HCT116 (cell line): ENCODE data around the gene DCAF11. TPM values are rescaled to one million over a fixed set of nuclear protein-coding genes. Genes with fewer than 3 reads are reported as not detected.

Source experiments
- ATAC-seq: fragments of 200-7000 bp; cut with Tn5 transposase; 2 replicates; pipeline ENCODE4 v1.9.1; 2020; ENCODE audit warnings: mild to moderate bottlenecking, moderate library complexity
- BruUV-seq: library from RNA; stranded (reverse); fragments of 400-500 nt; replicated peaks from 2 replicates; lab custom pipeline; 2021; lab: Mats Ljungman, UMichigan
- CTCF ChIA-PET: fragments of 300-600 bp; sonication (Branson Sonifier 250); formaldehyde crosslinking; loops from one replicate; lab custom pipeline; 2021; ENCODE audit warnings: antibody characterized with exemption; lab: Charles Lee
- POLR2A ChIA-PET: fragments of 300-600, 350-600 bp; sonication (Branson Sonifier 250); formaldehyde crosslinking; loops from one replicate; lab custom pipeline; 2021; ENCODE audit warnings: antibody characterized with exemption; lab: Charles Lee
- RAD21 ChIA-PET, 2 experiments: fragments of 300-600 bp; sonication (Branson Sonifier 250); formaldehyde crosslinking; loops; one replicate each; lab custom pipeline; 2023; ENCODE audit warnings: low total read pairs in 2 of 2; ENCODE audit not compliant: uncharacterized antibody in 2 of 2, unreplicated experiment in 2 of 2, low non-redundant PET in 1 of 2; lab: Charles Lee
- DNase-seq: peaks from one replicate; pipeline ENCODE4 v3.0.0-alpha.2; 2010; ENCODE audit warnings: low read depth, low spot score
- H2AFZ ChIP-seq: fragments of 200-600 bp; shearing (Covaris generic), sonication (generic); 2 replicates; pipeline ENCODE4 v1.6.1; 2017; ENCODE audit warnings: low read depth, mixed run types, mixed read lengths, antibody characterized with exemption, low read length; ENCODE audit not compliant: poor library complexity, severe bottlenecking
- H3K27ac ChIP-seq: 2 replicates; pipeline ENCODE4 v1.5.1; 2012; ENCODE audit warnings: low read depth, low read length
- H3K27me3 ChIP-seq: fragments of 200-600 bp; sonication (generic); 2 replicates; pipeline ENCODE4 v1.6.1; 2016; ENCODE audit warnings: mixed run types, low read length, mixed read lengths; ENCODE audit not compliant: insufficient read depth
- H3K36me3 ChIP-seq, 2 experiments: fragments of 200-500 bp in 1 of 2; fragments of 200-600 bp in 1 of 2; sonication (Bioruptor generic) in 1 of 2; sonication (generic) in 1 of 2; 2 replicates each; pipeline versions ENCODE4 v1.5.1 to v1.6.1; 2014 to 2016; ENCODE audit warnings: low read length in 2 of 2, inconsistent platforms in 1 of 2, mixed read lengths in 1 of 2, mixed run types in 1 of 2; ENCODE audit not compliant: insufficient read depth in 2 of 2, control insufficient read depth in 1 of 2
- H3K4me1 ChIP-seq, 2 experiments: fragments of 200-600 bp in 1 of 2; sonication (generic) in 1 of 2; 2 replicates each; pipeline versions ENCODE4 v1.5.1 to v1.6.1; 2012 to 2017; ENCODE audit warnings: low read length in 2 of 2, inconsistent platforms in 1 of 2, mild to moderate bottlenecking in 1 of 2, mixed read lengths in 1 of 2, mixed run types in 1 of 2, moderate library complexity in 1 of 2; ENCODE audit not compliant: insufficient read depth in 2 of 2, control insufficient read depth in 1 of 2
- H3K4me2 ChIP-seq: fragments of 200-600 bp; sonication (generic); 2 replicates; pipeline ENCODE4 v1.6.1; 2017; ENCODE audit warnings: mixed run types, low read length, mixed read lengths
- H3K4me3 ChIP-seq, 2 experiments: fragments of 200-600 bp in 1 of 2; sonication (generic) in 1 of 2; replicated peaks in 1 of 2; 2 replicates each; pipeline ENCODE4 v1.5.1; 2011 to 2016; ENCODE audit warnings: low read length in 2 of 2, control low read depth in 1 of 2, low read depth in 1 of 2, mild to moderate bottlenecking in 1 of 2, mixed read lengths in 1 of 2, mixed run types in 1 of 2
- H3K79me2 ChIP-seq: fragments of 200-600 bp; sonication (generic); 2 replicates; pipeline ENCODE4 v1.6.1; 2017; ENCODE audit warnings: mild to moderate bottlenecking, mixed run types, low read length, moderate library complexity, mixed read lengths; ENCODE audit not compliant: insufficient read depth
- H3K9ac ChIP-seq: fragments of 200-600 bp; sonication (generic); 2 replicates; pipeline ENCODE4 v1.6.1; 2016; ENCODE audit warnings: low read length, mixed read lengths
- H3K9me2 ChIP-seq: fragments of 200-600 bp; sonication (generic), shearing (Covaris generic); 2 replicates; pipeline ENCODE4 v1.6.1; 2017; ENCODE audit warnings: mixed run types, mild to moderate bottlenecking, moderate library complexity; ENCODE audit not compliant: insufficient read depth
- H3K9me3 ChIP-seq, 2 experiments: fragments of 200-500 bp in 1 of 2; fragments of 200-600 bp in 1 of 2; sonication (Bioruptor generic) in 1 of 2; sonication (generic) in 1 of 2; 2 replicates each; pipeline ENCODE4 v1.6.1; 2014 to 2017; ENCODE audit warnings: low read length in 2 of 2, mixed read lengths in 2 of 2, inconsistent platforms in 1 of 2, low read depth in 1 of 2, mild to moderate bottlenecking in 1 of 2, mixed run types in 1 of 2, moderate library complexity in 1 of 2; ENCODE audit not compliant: control insufficient read depth in 1 of 2, insufficient read depth in 1 of 2
- H4K20me1 ChIP-seq: fragments of 200-600 bp; sonication (generic), shearing (Covaris generic); 2 replicates; pipeline ENCODE4 v1.6.1; 2017; ENCODE audit warnings: mixed run types, mild to moderate bottlenecking, moderate library complexity; ENCODE audit not compliant: insufficient read depth
- ATF3 ChIP-seq: IDR thresholded peaks from 2 replicates; pipeline ENCODE4 v1.6.1; 2012
- CBX3 ChIP-seq: IDR thresholded peaks from 2 replicates; pipeline ENCODE4 v1.6.1; 2012; ENCODE audit warnings: low read depth
- CEBPB ChIP-seq: IDR thresholded peaks from 2 replicates; pipeline ENCODE4 v1.6.1; 2012; ENCODE audit warnings: low read depth
- CTCF ChIP-seq, 3 experiments: fragments of 200-600 bp in 1 of 3; sonication (generic) in 1 of 3; IDR thresholded peaks in 2 of 3; conservative IDR thresholded peaks in 1 of 3; 2 replicates each; pipeline ENCODE4 v1.5.1; 2012 to 2017; ENCODE audit warnings: low read depth in 2 of 3, low read length in 2 of 3, antibody characterized with exemption in 1 of 3, borderline replicate concordance in 1 of 3, control low read depth in 1 of 3, mild to moderate bottlenecking in 1 of 3, mixed read lengths in 1 of 3, mixed run types in 1 of 3, moderate library complexity in 1 of 3; ENCODE audit not compliant: insufficient read depth in 1 of 3
- EGR1 ChIP-seq: IDR thresholded peaks from 2 replicates; pipeline ENCODE4 v1.6.1; 2012; ENCODE audit warnings: low read depth
- ELF1 ChIP-seq: IDR thresholded peaks from 2 replicates; pipeline ENCODE4 v1.6.1; 2012; ENCODE audit warnings: low read depth, borderline replicate concordance
- FOSL1 ChIP-seq: IDR thresholded peaks from 2 replicates; pipeline ENCODE4 v1.6.1; 2012; ENCODE audit warnings: low read depth
- JUND ChIP-seq: IDR thresholded peaks from 2 replicates; pipeline ENCODE4 v1.6.1; 2012
- MAX ChIP-seq: IDR thresholded peaks from 2 replicates; pipeline ENCODE4 v1.6.1; 2012
- POLR2AphosphoS5 ChIP-seq: IDR thresholded peaks from 2 replicates; pipeline ENCODE4 v1.6.1; 2011; ENCODE audit warnings: mild to moderate bottlenecking, low read depth, low read length, moderate library complexity
- RAD21 ChIP-seq: IDR thresholded peaks from 2 replicates; pipeline ENCODE4 v1.6.1; 2012; ENCODE audit warnings: low read depth, mild to moderate bottlenecking
- SP1 ChIP-seq: IDR thresholded peaks from 2 replicates; pipeline ENCODE4 v1.6.1; 2012; ENCODE audit warnings: low read depth
- SRF ChIP-seq: IDR thresholded peaks from 2 replicates; pipeline ENCODE4 v1.6.1; 2012; ENCODE audit warnings: low read depth
- TCF7L2 ChIP-seq: IDR thresholded peaks from 2 replicates; pipeline ENCODE4 v1.7.0; 2011; ENCODE audit warnings: borderline replicate concordance, inconsistent platforms; ENCODE audit not compliant: insufficient read depth, insufficient read length; ENCODE audit errors: extremely low read depth
- YY1 ChIP-seq: IDR thresholded peaks from 2 replicates; pipeline ENCODE4 v1.6.1; 2011; ENCODE audit warnings: low read length, low read depth, moderate library complexity, mild to moderate bottlenecking; ENCODE audit not compliant: insufficient replicate concordance; ENCODE audit errors: extremely low read depth
- ZFX ChIP-seq: fragments of 450-650 bp; IDR thresholded peaks from 2 replicates; pipeline ENCODE4 v1.6.1; 2017
- ZNF274 ChIP-seq: fragments of 200-500 bp; sonication (Bioruptor generic); IDR thresholded peaks from 2 replicates; pipeline ENCODE4 v1.6.1; 2014; ENCODE audit warnings: mild to moderate bottlenecking, low read depth, low read length, inconsistent platforms
- intact Hi-C: fragments of 100-400 bp; cut with micrococcal nuclease; formaldehyde crosslinking; loops from 2 replicates; pipeline ENCODE4 v1.10.0; 2022
- total RNA-seq: library from RNA; stranded (reverse); gene quantifications from one replicate; pipeline ENCODE4 v1.2.1, GENCODE V29; 2021; ENCODE audit not compliant: unreplicated experiment

Gene DCAF11
- total RNA-seq, 1 experiment from 2014 or later = 47.5 TPM

GRCh38 chr14:24067133-24068082, 47.2 kb upstream of the DCAF11 start:
- ChIA-PET CTCF (interaction anchor here (1.5 kb wide), 1 partner anchor 9 kb away, joined by 3 read pairs; no protein-coding TSS in a partner anchor), POLR2A (interaction anchor here (0.7 to 1.1 kb wide), 2 partner anchors 15 to 27 kb away, joined by 3 read pairs; partner anchors contain the start of gene PCK2), RAD21 (no interaction called here)
- H3K79me2 ChIP-seq = no peaks in the 10 kb centered on the region
- ATAC-seq (no peak), DNase-seq (no peak)
- no peak overlapping the region for H2AFZ ChIP-seq
- no peak overlapping the region for H3K4me3 ChIP-seq
- no peak for TF ChIP-seq ZFX
- TF ChIP-seq CBX3 = no peak
- no peak for TF ChIP-seq ZNF274
- no peak for TF ChIP-seq RAD21
- TF ChIP-seq TCF7L2 = no peak
- no peak for TF ChIP-seq ELF1
- H4K20me1 ChIP-seq = no peaks in the 10 kb centered on the region
- H3K9me2 ChIP-seq = no peaks in the 10 kb centered on the region
- H3K36me3 ChIP-seq = no peaks in the 10 kb centered on the region
- no peak overlapping the region for H3K27ac ChIP-seq
- no peak overlapping the region for H3K9ac ChIP-seq
- no peak overlapping the region for H3K4me2 ChIP-seq
- no peaks in the 10 kb centered on the region for H3K9me3 ChIP-seq
- BruUV-seq = no TSS peak
- H3K4me1 ChIP-seq = no peaks in the 10 kb centered on the region
- intact Hi-C loops = no loop called here
- H3K27me3 ChIP-seq = peaks cover 7% of the 10 kb centered on the region; the same call in 1 of the 2 replicates

- no peak overlapping the region for H3K27ac ChIP-seq
- H3K79me2 ChIP-seq = no peaks in the 10 kb centered on the region
- H4K20me1 ChIP-seq = no peaks in the 10 kb centered on the region
- ChIA-PET CTCF (interaction anchor here (1.8 kb wide), 1 partner anchor 40 kb away, joined by 4 read pairs; no protein-coding TSS in a partner anchor), POLR2A (interaction anchor here (1.1 kb wide), 1 partner anchor 13 kb away, joined by 3 read pairs; no protein-coding TSS in a partner anchor), RAD21 (no interaction called here)
- intact Hi-C loops = no loop called here
- H2AFZ ChIP-seq = no peak overlapping the region
- no TSS peak for BruUV-seq
- no peak overlapping the region for H3K9ac ChIP-seq
- H3K27me3 ChIP-seq = peaks cover 7% of the 10 kb centered on the region; the same call in 1 of the 2 replicates
- DNase-seq (no peak), ATAC-seq (no peak)
- no peaks in the 10 kb centered on the region for H3K9me2 ChIP-seq
- H3K4me2 ChIP-seq = no peak overlapping the region
- no peaks in the 10 kb centered on the region for H3K4me1 ChIP-seq
- no peaks in the 10 kb centered on the region for H3K9me3 ChIP-seq
- H3K36me3 ChIP-seq = no peaks in the 10 kb centered on the region
- H3K4me3 ChIP-seq = no peak overlapping the region
- TF ChIP-seq EGR1 = no peak
- TF ChIP-seq CTCF (IDR thresholded peaks at IDR 0.05 in 2 of 3, conservative IDR thresholded peaks at IDR 0.05 in 1 of 3; ENCODE audit: borderline replicate concordance in 1 of 3, insufficient read depth in 1 of 3, low read depth in 2 of 3, low read length in 2 of 3) = no peak
- TF ChIP-seq CBX3 = no peak
- no peak for TF ChIP-seq SRF
- TF ChIP-seq MAX = no peak
- no peak for TF ChIP-seq POLR2AphosphoS5
- TF ChIP-seq JUND = no peak
- no peak for TF ChIP-seq ATF3
- no peak for TF ChIP-seq ELF1
- TF ChIP-seq CEBPB = no peak
- TF ChIP-seq SP1 = no peak
- no peak for TF ChIP-seq FOSL1
- TF ChIP-seq YY1 = no peak
- no peak for TF ChIP-seq ZNF274
These were observed 45.7 kb upstream of the DCAF11 start for GRCh38 chr14:24068711-24069410.
